Heart left ventricle (tissue), 13 donors: ENCODE measurements around the gene SYNDIG1.

ENCODE experiments used
- CTCF ChIP-seq, 12 donors: fragments of 200-600 bp; sonication (generic) in 4 of 12; IDR thresholded peaks; one replicate each; pipeline versions ENCODE4 v1.5.0 to v1.8.0; 2018 to 2022; ENCODE audit warnings: antibody characterized with exemption in 12 of 12, mild to moderate bottlenecking in 5 of 12
- POLR2A ChIP-seq, 2 donors: fragments of 450-650 bp; IDR thresholded peaks; one replicate each; pipeline ENCODE4 v1.6.1; 2017; ENCODE audit warnings: antibody characterized with exemption in 2 of 2, mild to moderate bottlenecking in 2 of 2, moderate library complexity in 2 of 2
- donor health status: ischemic (EF 13 %, LVEDD 7.1; RV severe dilation, severe dysfunction).
- donor health status: DM: no; HTN: yes; CAD: no.
- donor health status: DM: no; HTN: no; CAD: no.
- donor health status: ischemic (EF 25% LVEDD 6.9; RV normal size, moderate dysfunction).
- donor health status: ischemic (EF 25% LVEDD 5.7; RV mildly dilated, moderate dysfunction).
- donor health status: ischemic (EF 35%, LVEDD 5.7; RV mildly dilated, moderate dysfunction).
- donor health status: nonischemic (EF 11% LVEDD 7.7; RV severe dilation, severe dysfunction).
- donor health status: DM: yes; HTN: yes; CAD: no.
- donor health status: PGD.
- donor health status: ischemic (EF 29% LVEDD 5.4; RV normal size, mild dysfunction).
- donor health status: nonischemic (EF 23%, LVEDD 6.1; RV moderate dilation, normal function).

- TF ChIP-seq CTCF (IDR thresholded peaks at IDR 0.05) (no peak), POLR2A (IDR thresholded peaks at IDR 0.05) (peak in 1 of 2 donors; percentile 22)
These were observed at the start of gene SYNDIG1 for GRCh38 chr20:24469116-24469893.
